Kidney (tissue), 14 donors: Measurements from ENCODE around the gene JTB. TPM values are rescaled to one million over a fixed set of nuclear protein-coding genes. Genes with fewer than 3 reads are reported as not detected.

Experiments used
- DNase-seq, 5 donors: peaks; one replicate each; pipeline ENCODE4 v3.0.0-alpha.2; 2013 to 2020
- FAIRE-seq: peaks from 2 replicates; lab custom pipeline; 2012; peaks lifted over from hg19 to GRCh38; lab: Jason Lieb, UNC
- H3K27ac ChIP-seq, 2 donors: one replicate each; pipeline ENCODE4 v1.7.0; 2013; ENCODE audit warnings: low read depth in 2 of 2, low read length in 2 of 2, inconsistent platforms in 1 of 2
- H3K27me3 ChIP-seq: one replicate; pipeline ENCODE4 v1.7.1; 2013; ENCODE audit warnings: low read length, inconsistent platforms; ENCODE audit not compliant: control insufficient read depth, insufficient read depth
- H3K36me3 ChIP-seq, 3 donors: one replicate each; pipeline versions ENCODE4 v1.7.0 to v1.7.1; 2013; ENCODE audit warnings: low read length in 3 of 3, control low read depth in 1 of 3, inconsistent platforms in 1 of 3; ENCODE audit not compliant: insufficient read depth in 3 of 3, control insufficient read depth in 2 of 3
- H3K4me1 ChIP-seq, 3 donors: one replicate each; pipeline versions ENCODE4 v1.7.0 to v1.7.1; 2013; ENCODE audit warnings: low read length in 3 of 3, inconsistent platforms in 1 of 3, low read depth in 1 of 3; ENCODE audit not compliant: control insufficient read depth in 2 of 3, insufficient read depth in 2 of 3
- H3K4me3 ChIP-seq, 3 donors: one replicate each; pipeline versions ENCODE4 v1.7.0 to v1.8.1; 2013; ENCODE audit warnings: low read length in 3 of 3, control low read depth in 1 of 3, inconsistent platforms in 1 of 3
- H3K9ac ChIP-seq, 3 donors: one replicate each; pipeline versions ENCODE4 v1.7.0 to v1.7.1; 2013; ENCODE audit warnings: low read length in 3 of 3, control low read depth in 1 of 3, inconsistent platforms in 1 of 3
- H3K9me3 ChIP-seq, 3 donors: one replicate each; pipeline versions ENCODE4 v1.7.0 to v1.7.1; 2013; ENCODE audit warnings: low read length in 3 of 3, control low read depth in 1 of 3, inconsistent platforms in 1 of 3; ENCODE audit not compliant: control insufficient read depth in 2 of 3, insufficient read depth in 1 of 3
- intact Hi-C: fragments of 100-400 bp; cut with DNase I; formaldehyde crosslinking; loops from one replicate; pipeline ENCODE4 v1.11.1; 2022
- polyA plus RNA-seq: library from polyadenylated mRNA; stranded (reverse); fragments of 350-450 nt; fragmentation: Illumina TruSeq; extraction: RNeasy Lipid Tissue Mini Kit (QIAGEN cat#74804); gene quantifications from one replicate; pipeline ENCODE4 v1.2.3, GENCODE V29; 2014; ENCODE audit warnings: low read depth, low replicate concordance; ENCODE audit not compliant: insufficient read depth
- total RNA-seq: library from RNA; stranded (reverse); fragmentation: NEBNext Ultra II Directional; extraction: Animal tissue kit (Norgen Biotek cat#: 25700); gene quantifications from one replicate; pipeline ENCODE4 v1.2.1, GENCODE V29; 2021
- TF ChIP-seq, protein P1 (sequence below): IDR thresholded peaks from 3 replicates; pipeline ENCODE4 v1.5.1; 2012; ENCODE audit warnings: mild to moderate bottlenecking, moderate library complexity, borderline replicate concordance; ENCODE audit not compliant: insufficient read depth; ENCODE audit errors: extremely low read depth
- donor health status: control.
- donor health status: control.
- donor health status: control.
- donor health status: control.
- donor health status: control.
- donor health status: DM: yes; HTN: yes; CAD: no.
- donor health status: Normal renal cell carcinoma (clear cell type).

The JTB gene
- total and polyA plus RNA-seq, 2 donors from 2014 or later = 97.0 to 188 TPM

DNA sequence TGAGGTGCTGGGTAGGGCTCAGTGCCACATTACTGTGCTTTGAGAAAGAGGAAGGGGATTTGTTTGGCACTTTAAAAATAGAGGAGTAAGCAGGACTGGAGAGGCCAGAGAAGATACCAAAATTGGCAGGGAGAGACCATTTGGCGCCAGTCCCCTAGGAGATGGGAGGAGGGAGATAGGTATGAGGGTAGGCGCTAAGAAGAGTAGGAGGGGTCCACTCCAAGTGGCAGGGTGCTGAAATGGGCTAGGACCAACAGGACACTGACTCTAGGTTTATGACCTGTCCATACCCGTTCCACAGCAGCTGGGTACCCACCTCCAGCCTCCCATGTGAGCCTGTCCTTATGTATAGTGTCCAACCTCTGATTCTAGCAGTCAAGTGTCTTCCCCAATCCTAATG, 18.0 kb downstream of the JTB start:
- DNase-seq (peak in 1 of 5 donors; percentile 8), FAIRE-seq (no peak)
- no peak overlapping the region for H3K4me3 ChIP-seq

DNA sequence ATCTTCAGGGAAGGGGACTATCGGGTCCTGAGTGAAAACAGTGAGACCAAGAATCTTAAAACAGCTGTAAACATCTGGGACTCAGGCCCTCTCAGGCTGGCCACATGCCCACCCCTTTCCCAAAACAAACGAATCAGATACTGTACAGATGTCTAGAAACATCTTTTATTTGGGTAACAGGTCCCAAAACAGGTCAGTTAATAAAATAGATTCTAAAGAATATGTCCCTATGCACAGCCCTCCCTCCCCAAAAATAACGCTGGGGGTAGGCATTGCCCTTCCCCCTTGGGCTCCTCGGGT, 18.6 kb downstream of the JTB start:
- TF ChIP-seq, protein P1, sequence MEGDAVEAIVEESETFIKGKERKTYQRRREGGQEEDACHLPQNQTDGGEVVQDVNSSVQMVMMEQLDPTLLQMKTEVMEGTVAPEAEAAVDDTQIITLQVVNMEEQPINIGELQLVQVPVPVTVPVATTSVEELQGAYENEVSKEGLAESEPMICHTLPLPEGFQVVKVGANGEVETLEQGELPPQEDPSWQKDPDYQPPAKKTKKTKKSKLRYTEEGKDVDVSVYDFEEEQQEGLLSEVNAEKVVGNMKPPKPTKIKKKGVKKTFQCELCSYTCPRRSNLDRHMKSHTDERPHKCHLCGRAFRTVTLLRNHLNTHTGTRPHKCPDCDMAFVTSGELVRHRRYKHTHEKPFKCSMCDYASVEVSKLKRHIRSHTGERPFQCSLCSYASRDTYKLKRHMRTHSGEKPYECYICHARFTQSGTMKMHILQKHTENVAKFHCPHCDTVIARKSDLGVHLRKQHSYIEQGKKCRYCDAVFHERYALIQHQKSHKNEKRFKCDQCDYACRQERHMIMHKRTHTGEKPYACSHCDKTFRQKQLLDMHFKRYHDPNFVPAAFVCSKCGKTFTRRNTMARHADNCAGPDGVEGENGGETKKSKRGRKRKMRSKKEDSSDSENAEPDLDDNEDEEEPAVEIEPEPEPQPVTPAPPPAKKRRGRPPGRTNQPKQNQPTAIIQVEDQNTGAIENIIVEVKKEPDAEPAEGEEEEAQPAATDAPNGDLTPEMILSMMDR = no peak
- intact Hi-C loops = no loop called here
- FAIRE-seq = no peak
- Histone ChIP-seq H3K9me3 (no peaks in the 10 kb centered on the region), H3K9ac (peak overlapping the region; percentile 22 to 38 (median 34)), H3K27me3 (no peaks in the 10 kb centered on the region), H3K4me3 (peak overlapping the region; percentile 41 to 94 (median 85)), H3K36me3 (peaks cover 0 to 13% (median 5%) of the 10 kb centered on the region in 3 donors), H3K4me1 (peaks cover 0 to 38% (median 21%) of the 10 kb centered on the region in 3 donors), H3K27ac (peak overlapping the region; percentile 59 to 65)
- DNase-seq = peak in 1 of 5 donors; percentile 65

More for the DNA sequence above, 18.0 kb downstream of the JTB start:
- intact Hi-C loops = no loop called here
- H3K9ac ChIP-seq = no peak overlapping the region
- H3K9me3 ChIP-seq = no peaks in the 10 kb centered on the region
- H3K27me3 ChIP-seq = no peaks in the 10 kb centered on the region
- TF ChIP-seq, protein P1 = no peak
- H3K27ac ChIP-seq = no peak overlapping the region
- H3K36me3 ChIP-seq = peaks cover 0 to 13% (median 5%) of the 10 kb centered on the region in 3 donors
- peaks cover 0 to 40% (median 21%) of the 10 kb centered on the region in 3 donors for H3K4me1 ChIP-seq

DNA sequence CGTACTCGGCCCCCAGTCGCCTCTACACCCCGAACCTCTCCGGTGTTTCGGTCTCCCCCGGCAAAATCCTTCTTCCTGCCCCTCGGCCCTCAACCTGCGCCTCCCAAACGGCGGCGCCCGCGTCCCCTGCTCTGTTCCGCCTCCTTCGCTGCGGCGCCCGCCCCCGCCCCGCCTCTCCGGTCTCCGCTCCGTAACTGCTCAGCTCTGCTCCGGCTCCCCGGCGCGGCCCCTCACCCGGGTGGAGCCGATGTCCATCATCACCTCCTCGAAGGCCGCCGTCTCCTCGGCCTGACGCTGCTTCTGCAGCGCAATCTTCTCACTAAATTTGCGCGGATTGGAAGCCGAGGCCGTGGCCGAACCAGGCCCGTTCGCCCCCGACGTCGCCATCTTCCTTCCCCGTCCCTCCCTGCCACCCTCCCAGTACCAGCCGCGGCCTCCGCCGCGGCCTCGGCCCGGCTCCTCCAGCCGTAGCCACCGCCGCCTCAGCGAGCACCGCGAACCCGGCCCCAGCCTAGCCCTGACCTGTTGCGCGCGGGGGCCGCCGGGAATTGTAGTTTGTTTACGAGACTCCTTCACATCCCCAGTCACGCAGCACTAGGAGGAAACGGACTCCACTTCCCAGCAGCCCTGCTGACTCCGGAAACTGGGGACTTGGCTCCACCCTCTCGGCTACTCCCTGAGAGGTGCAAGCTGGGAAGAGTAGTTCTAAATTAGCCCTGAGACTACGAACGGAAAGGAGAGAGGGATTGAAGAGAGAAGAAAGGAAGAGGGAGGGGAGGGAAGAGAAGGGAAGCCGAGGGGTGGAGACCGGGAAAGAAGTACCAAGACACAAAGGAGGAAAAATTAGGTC, 19.1 kb downstream of the JTB start, which contains the start of gene CRTC2:
CRTC2 (minus strand) TSS at position 502 of the 850 bp plus-strand sequence; CDS start at position 387, 115 bp downstream.
- peak within 1 kb of the TSS; percentile 69 to 94 (median 85) for H3K4me3 ChIP-seq
- peaks cover 0 to 16% (median 6%) of the 10 kb centered on the region in 3 donors for H3K36me3 ChIP-seq
- TF ChIP-seq, protein P1 = no peak
- H3K27me3 ChIP-seq = no peaks in the 10 kb centered on the region
- FAIRE-seq (peak; percentile 86), DNase-seq (peak; percentile 99 to 100 (median 99))
- intact Hi-C loops = no loop called here
- H3K9me3 ChIP-seq = no peaks in the 10 kb centered on the region
- peak within 1 kb of the TSS; percentile 85 to 90 for H3K27ac ChIP-seq
- H3K4me1 ChIP-seq = peaks cover 0 to 38% (median 24%) of the 10 kb centered on the region in 3 donors
- peak within 1 kb of the TSS; percentile 56 to 99 (median 88) for H3K9ac ChIP-seq
